Liver (tissue), 10 donors: ENCODE data around the gene FAN1. TPM values are rescaled to one million over a fixed set of nuclear protein-coding genes. Genes with fewer than 3 reads are reported as not detected.

ENCODE experiments used
- DNase-seq: peaks from one replicate; pipeline ENCODE4 v3.0.0-alpha.2; 2017; ENCODE audit warnings: low spot score
- H3K27ac ChIP-seq, 2 donors: one replicate each; pipeline ENCODE4 v1.7.0; 2013; ENCODE audit warnings: inconsistent platforms in 2 of 2, low read length in 2 of 2, control low read depth in 1 of 2, low read depth in 1 of 2, mild to moderate bottlenecking in 1 of 2
- H3K27me3 ChIP-seq, 4 donors: one replicate each; pipeline versions ENCODE4 v1.6.1 to v1.7.0; 2013; ENCODE audit warnings: low read length in 3 of 4, inconsistent platforms in 1 of 4, mild to moderate bottlenecking in 1 of 4, moderate library complexity in 1 of 4; ENCODE audit not compliant: control insufficient read depth in 4 of 4, insufficient read depth in 4 of 4
- H3K36me3 ChIP-seq, 4 donors: one replicate each; pipeline versions ENCODE4 v1.6.1 to v1.7.0; 2013; ENCODE audit warnings: low read length in 3 of 4, mild to moderate bottlenecking in 3 of 4, low read depth in 1 of 4, moderate library complexity in 1 of 4; ENCODE audit not compliant: control insufficient read depth in 4 of 4, insufficient read depth in 3 of 4
- H3K4me1 ChIP-seq, 4 donors: one replicate each; pipeline versions ENCODE4 v1.6.1 to v1.7.0; 2013; ENCODE audit warnings: low read length in 3 of 4, mild to moderate bottlenecking in 3 of 4, moderate library complexity in 1 of 4; ENCODE audit not compliant: control insufficient read depth in 4 of 4, insufficient read depth in 4 of 4
- H3K4me3 ChIP-seq, 3 donors: one replicate each; pipeline versions ENCODE4 v1.6.1 to v1.7.0; 2013; ENCODE audit warnings: low read length in 3 of 3, control low read depth in 1 of 3, low read depth in 1 of 3, mild to moderate bottlenecking in 1 of 3
- H3K9ac ChIP-seq, 2 donors: one replicate each; pipeline ENCODE4 v1.7.0; 2013; ENCODE audit warnings: low read length in 2 of 2, mild to moderate bottlenecking in 2 of 2, moderate library complexity in 2 of 2, control low read depth in 1 of 2, low read depth in 1 of 2
- H3K9me3 ChIP-seq, 4 donors: one replicate each; pipeline versions ENCODE4 v1.6.1 to v1.7.0; 2013; ENCODE audit warnings: low read length in 3 of 4; ENCODE audit not compliant: control insufficient read depth in 4 of 4
- GABPA ChIP-seq, 2 donors: IDR thresholded peaks in 1 of 2; conservative IDR thresholded peaks in 1 of 2; 2 replicates each; pipeline ENCODE4 v1.6.1; 2016; ENCODE audit warnings: antibody characterized with exemption in 2 of 2, mild to moderate bottlenecking in 1 of 2, moderate library complexity in 1 of 2
- NR2F2 ChIP-seq: IDR thresholded peaks from 2 replicates; pipeline ENCODE4 v1.6.1; 2016; ENCODE audit warnings: antibody characterized with exemption
- RAD21 ChIP-seq, 2 donors: IDR thresholded peaks; 2 replicates each; pipeline ENCODE4 v1.6.1; 2016; ENCODE audit warnings: antibody characterized with exemption in 2 of 2, mild to moderate bottlenecking in 2 of 2
- WGBS: extraction: QIAGEN DNeasy Blood & Tissue Kit; methylation state at CpG from one replicate; pipeline ENCODE4 v1.1.7; 2013; 5-methylcytosine and 5-hydroxymethylcytosine counted together
- polyA plus RNA-seq, 2 donors: library from polyadenylated mRNA; stranded (reverse) in 1 of 2; unstranded in 1 of 2; fragments of 200-250 nt in 1 of 2; fragments of >200 nt in 1 of 2; fragmentation: Nextera tagmentation in 1 of 2; extraction: Ambion mirVana in 1 of 2; gene quantifications; one replicate each; pipeline versions ENCODE4 v1.2.1 to v1.2.3, GENCODE V29; 2013 to 2015
- small RNA-seq: library from RNA; depleted of rRNA; stranded (forward); fragments of <200 nt; gene quantifications from one replicate; pipeline ENCODE3, GENCODE V24; 2014
- total RNA-seq, 2 donors: library from RNA; depleted of rRNA; stranded (reverse); fragments of >200 nt; gene quantifications; one replicate each; pipeline ENCODE4 v1.2.3, GENCODE V29; 2014
- donor health status: healthy.
- donor health status: healthy.
- donor health status: healthy.
- donor health status: healthy.
- donor health status: healthy.

Gene FAN1
- total and polyA plus RNA-seq, 4 donors, result 5.2 to 17.1 (median 7.5) TPM

DNA sequence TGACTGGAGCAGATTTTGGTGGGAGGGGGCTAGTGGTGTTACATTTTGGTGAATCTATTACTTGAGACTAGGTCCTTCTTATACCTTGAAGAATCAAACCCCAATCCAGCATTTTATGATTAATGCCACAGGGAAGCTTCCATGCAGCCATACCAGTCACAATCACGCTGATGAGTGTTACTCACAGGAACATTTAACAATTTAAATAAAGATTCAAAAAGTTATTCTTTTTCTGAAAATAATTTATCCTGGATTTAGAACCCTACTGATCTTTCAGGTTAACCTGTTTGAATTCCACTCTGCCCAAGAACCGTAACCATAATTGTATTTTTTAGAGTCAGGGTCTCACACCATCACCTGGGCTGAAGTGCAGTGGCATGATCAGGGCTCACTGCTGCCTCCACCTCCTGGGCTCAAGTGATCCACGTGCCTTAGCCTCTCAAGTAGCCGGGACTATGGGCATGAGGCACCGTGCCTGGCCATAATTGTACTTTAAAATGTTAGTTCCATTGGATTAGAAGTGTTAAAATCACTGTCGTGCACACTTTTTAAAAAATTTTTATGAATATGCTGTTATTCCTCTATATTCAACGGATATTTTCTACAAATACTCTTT, 88.6 kb downstream of the FAN1 start:
- H3K4me3 ChIP-seq, result peak overlapping the region; percentile 65 to 97 (median 96)
- DNase-seq, result no peak
- H3K9ac ChIP-seq, result peak overlapping the region; percentile 87 to 96
- peak overlapping the region; percentile 87 to 98 for H3K27ac ChIP-seq
- H3K27me3 ChIP-seq, result no peaks in the 10 kb centered on the region
- WGBS, result 73% methylated on average over 7 of the region's 7 CpGs
- TF ChIP-seq RAD21 (IDR thresholded peaks at IDR 0.05) (peak in 1 of 2 donors; percentile 5), NR2F2 (peak; percentile 4), GABPA (IDR thresholded peaks at IDR 0.05 in 1 of 2, conservative IDR thresholded peaks at IDR 0.05 in 1 of 2) (no peak)
- peaks cover 0 to 23% (median 17%) of the 10 kb centered on the region in 4 donors for H3K4me1 ChIP-seq
- H3K36me3 ChIP-seq, result no peaks in the 10 kb centered on the region
- H3K9me3 ChIP-seq, result no peaks in the 10 kb centered on the region

Small RNA genes within 50 kb of the gene (small RNA-seq; reads per million reads assigned to genes)
- not detected for gene RNU6-466P

Other genes starting within 250 kb of the FAN1 start
- gene MTMR10, start 87.7 kb downstream of the FAN1 start, total RNA-seq, result 10 to 100 TPM; 17.4 to 31.3 TPM
- gene MTMR10, start 87.7 kb downstream of the FAN1 start, polyA plus RNA-seq, result 1 to 10 TPM; 8.7 to 9.8 TPM
- gene TRPM1, start 197.8 kb downstream of the FAN1 start, total RNA-seq, result not detected
- gene TRPM1, start 197.8 kb downstream of the FAN1 start, polyA plus RNA-seq, result not detected